SHP77 treated with DMSO at 0.1 percent for 48 hours (cell line): Measurements from ENCODE around the gene CYBB.

Source experiments
- DNase-seq: peaks from one replicate; lab custom pipeline; 2025; lab: John Stamatoyannopoulos, UW

Gene CYBB

GRCh38 chrX:37844622-37845021 lies 64.8 kb downstream of the CYBB start:
- DNase-seq, result no peak

DNA sequence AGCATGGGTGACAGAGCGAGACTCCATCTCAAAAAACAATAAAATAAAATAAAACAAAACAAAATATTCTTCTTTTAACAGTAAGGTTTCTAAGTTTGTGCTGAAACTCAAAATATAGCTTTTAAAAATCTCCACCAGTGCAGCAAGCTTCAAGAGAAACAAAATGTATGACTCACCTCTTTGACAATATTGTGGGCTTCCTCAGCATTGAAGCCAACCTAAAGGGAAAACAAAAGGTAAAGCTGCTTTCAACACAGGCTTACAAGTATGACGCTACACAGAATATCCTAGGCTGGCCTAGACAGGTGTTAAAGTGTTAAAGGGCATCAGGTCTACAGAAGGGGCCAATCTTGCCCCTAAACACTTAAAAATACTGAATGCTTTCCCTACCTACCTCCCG lies 66.3 kb downstream of the CYBB start:
- DNase-seq, result no peak

DNA sequence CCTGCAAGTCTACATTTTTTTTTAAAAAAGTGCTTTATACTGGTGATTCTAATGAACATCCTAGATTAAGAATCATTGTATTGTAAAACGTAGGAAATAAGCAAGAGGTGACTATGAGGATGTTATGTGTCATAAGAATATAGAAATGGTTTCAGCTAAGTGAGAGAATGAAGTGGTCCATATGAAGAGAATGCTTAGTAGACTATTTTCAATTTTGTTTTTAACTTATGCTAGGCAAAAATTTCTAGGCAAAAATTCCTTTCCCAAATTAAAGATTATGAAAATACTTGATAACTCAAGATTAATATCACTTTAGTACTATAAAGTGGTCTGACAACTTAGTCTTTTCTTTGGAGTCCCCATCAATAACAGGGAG lies 66.7 kb downstream of the CYBB start:
- DNase-seq, result no peak

GRCh38 chrX:37846934-37847732 lies 67.3 kb downstream of the CYBB start, which contains the start of gene DYNLT3:
Gene DYNLT3 (minus strand): TSS chrX:37847571. CDS start chrX:37847510, 61 bp downstream.
- peak; percentile 66 for DNase-seq

- no peak for DNase-seq
Observed at GRCh38 chrX:37847733-37848197, 67.9 kb downstream of the CYBB start.

DNA sequence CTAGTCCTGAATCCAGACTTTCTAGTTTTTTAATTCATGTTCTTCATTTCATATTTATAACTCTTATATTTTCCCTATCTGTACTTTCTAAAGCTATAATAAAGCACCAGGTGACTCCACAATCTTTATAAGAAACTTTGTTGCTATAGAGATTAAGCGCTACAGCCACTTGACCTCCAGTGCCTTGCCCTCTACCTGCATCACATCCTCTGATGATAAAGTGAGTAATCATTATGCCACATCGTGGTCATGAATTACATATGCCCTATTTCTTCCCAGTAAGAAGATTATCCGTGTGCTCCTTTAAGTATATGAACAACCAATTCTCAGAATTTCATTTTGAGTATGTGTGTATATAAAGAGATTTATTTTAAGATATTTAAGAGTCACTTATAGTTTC lies 74.3 kb downstream of the CYBB start:
- no peak for DNase-seq

DNA sequence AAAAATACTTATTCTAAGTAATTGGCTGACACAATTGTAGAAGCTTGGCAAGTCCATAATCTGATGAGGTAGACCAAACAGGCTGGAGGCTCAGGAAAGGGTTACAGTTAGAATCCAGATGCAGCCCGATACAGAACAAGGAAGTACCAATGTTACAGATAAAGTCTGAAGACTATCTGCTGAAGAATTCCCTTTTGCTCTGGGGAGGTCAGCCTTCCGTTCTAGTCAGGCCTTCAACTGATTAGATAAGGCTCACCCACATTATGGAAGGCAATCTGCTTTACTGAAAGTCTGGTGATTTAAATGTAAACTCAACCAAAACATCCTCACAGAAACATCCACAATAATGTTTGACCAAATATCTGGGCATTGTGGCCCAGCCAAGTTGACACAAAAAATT lies 74.9 kb downstream of the CYBB start:
- no peak for DNase-seq

GRCh38 chrX:37860721-37861120 lies 80.9 kb downstream of the CYBB start:
- no peak for DNase-seq

DNA sequence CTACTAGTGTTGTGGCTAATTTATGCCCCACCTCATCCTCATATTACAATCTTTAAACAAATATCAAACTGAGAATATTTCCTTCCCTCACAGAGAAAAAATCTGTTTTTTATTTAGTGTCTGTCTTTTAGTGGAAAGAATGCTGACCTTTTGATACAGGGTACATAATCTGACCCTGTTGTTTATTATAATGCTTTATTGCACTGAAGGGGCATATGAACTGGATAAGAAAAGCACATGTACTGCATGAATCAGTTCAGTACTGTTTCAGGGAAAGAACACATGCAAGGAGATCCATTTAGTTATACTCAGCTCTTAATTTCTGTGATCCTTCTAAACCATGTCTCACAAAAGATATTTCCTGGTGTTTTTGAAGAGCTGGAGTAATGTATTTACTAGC lies 83.0 kb downstream of the CYBB start:
- no peak for DNase-seq
